Gastroesophageal sphincter (tissue), 3 donors: ENCODE results near the gene ENTPD1.

ENCODE experiments used
- POLR2A ChIP-seq, 2 donors: fragments of 450-650 bp; IDR thresholded peaks; one replicate each; pipeline ENCODE4 v1.6.1; 2017; ENCODE audit warnings: antibody characterized with exemption in 2 of 2, mild to moderate bottlenecking in 2 of 2, moderate library complexity in 1 of 2
- POLR2AphosphoS5 ChIP-seq: sonication (generic); formaldehyde crosslinking; IDR thresholded peaks from one replicate; pipeline ENCODE4 v1.6.1; 2017; ENCODE audit warnings: antibody characterized with exemption
- TF ChIP-seq, protein P1 (sequence below), 4 experiments: fragments of 200-600 bp in 2 of 4; fragments of 450-650 bp in 2 of 4; sonication (generic) in 1 of 4; IDR thresholded peaks; one replicate each; pipeline ENCODE4 v1.5.1; 2017 to 2019; ENCODE audit warnings: antibody characterized with exemption in 4 of 4, mild to moderate bottlenecking in 2 of 4, moderate library complexity in 2 of 4

DNA sequence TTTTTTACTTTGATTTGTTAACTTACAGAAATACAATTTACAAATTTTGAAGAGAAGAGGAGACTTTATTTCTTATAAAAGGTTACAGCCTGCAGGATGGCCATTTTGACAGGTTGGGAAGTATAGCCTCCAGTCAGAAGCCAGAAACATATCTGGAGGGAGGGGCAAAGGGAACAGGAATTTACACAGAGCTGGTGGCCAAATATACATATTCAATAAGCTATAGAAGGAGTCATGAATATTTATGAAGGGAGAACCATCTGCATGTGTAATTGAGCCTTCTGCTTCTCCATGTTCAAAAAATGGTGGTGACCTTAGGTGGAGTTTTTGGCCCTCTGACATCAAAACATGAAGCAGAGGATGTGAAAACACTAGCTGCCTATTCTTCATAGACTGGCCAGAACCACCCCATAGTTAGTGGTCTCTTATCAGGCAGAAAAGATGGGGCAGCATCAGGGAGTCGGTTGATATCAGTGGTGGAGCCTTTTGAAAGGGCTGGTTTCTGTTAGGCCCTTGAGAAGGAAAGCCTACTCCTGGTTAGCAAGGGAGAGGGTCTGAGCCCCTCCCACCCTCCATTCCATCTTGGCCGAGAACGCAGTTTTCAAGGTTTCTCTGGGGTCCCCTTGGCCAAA is 57.2 kb downstream of the ENTPD1 start:
- TF ChIP-seq, protein P1, sequence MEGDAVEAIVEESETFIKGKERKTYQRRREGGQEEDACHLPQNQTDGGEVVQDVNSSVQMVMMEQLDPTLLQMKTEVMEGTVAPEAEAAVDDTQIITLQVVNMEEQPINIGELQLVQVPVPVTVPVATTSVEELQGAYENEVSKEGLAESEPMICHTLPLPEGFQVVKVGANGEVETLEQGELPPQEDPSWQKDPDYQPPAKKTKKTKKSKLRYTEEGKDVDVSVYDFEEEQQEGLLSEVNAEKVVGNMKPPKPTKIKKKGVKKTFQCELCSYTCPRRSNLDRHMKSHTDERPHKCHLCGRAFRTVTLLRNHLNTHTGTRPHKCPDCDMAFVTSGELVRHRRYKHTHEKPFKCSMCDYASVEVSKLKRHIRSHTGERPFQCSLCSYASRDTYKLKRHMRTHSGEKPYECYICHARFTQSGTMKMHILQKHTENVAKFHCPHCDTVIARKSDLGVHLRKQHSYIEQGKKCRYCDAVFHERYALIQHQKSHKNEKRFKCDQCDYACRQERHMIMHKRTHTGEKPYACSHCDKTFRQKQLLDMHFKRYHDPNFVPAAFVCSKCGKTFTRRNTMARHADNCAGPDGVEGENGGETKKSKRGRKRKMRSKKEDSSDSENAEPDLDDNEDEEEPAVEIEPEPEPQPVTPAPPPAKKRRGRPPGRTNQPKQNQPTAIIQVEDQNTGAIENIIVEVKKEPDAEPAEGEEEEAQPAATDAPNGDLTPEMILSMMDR (IDR thresholded peaks at IDR 0.05), result no peak
- TF ChIP-seq POLR2A (IDR thresholded peaks at IDR 0.05) (no peak), POLR2AphosphoS5 (no peak)
